Thyroid gland (tissue), 4 donors: ENCODE measurements around the gene SELENON. TPM values are rescaled to one million over a fixed set of nuclear protein-coding genes. Genes with fewer than 3 reads are reported as not detected.

Experiments used
- DNase-seq, 2 donors: peaks; one replicate each; pipeline ENCODE4 v3.0.0-alpha.2; 2019
- H3K27ac ChIP-seq, 3 donors: fragments of 200-600 bp; sonication (generic); 1 replicate in 2 of 3; 2 replicates in 1 of 3; pipeline ENCODE4 v1.5.1; 2016 to 2019; ENCODE audit warnings: mild to moderate bottlenecking in 1 of 3, moderate library complexity in 1 of 3
- H3K27me3 ChIP-seq: fragments of 200-600 bp; sonication (generic); one replicate; pipeline ENCODE4 v1.5.1; 2019
- H3K36me3 ChIP-seq, 2 donors: fragments of 200-600 bp; sonication (generic); one replicate each; pipeline ENCODE4 v1.5.1; 2016 to 2019
- H3K4me1 ChIP-seq, 2 donors: fragments of 200-600 bp; sonication (generic); one replicate each; pipeline ENCODE4 v1.5.1; 2017 to 2019
- H3K4me3 ChIP-seq, 3 donors: fragments of 200-600 bp; sonication (generic); replicated peaks in 1 of 3; 1 replicate in 2 of 3; 2 replicates in 1 of 3; pipeline ENCODE4 v1.5.1; 2016; ENCODE audit warnings: mild to moderate bottlenecking in 1 of 3
- H3K9me3 ChIP-seq: fragments of 200-600 bp; sonication (generic); one replicate; pipeline ENCODE4 v1.5.1; 2017
- CTCF ChIP-seq, 6 experiments: fragments of 200-600 bp in 3 of 6; fragments of 450-650 bp in 3 of 6; sonication (generic) in 3 of 6; IDR thresholded peaks; one replicate each; pipeline ENCODE4 v1.5.1; 2016 to 2019; ENCODE audit warnings: antibody characterized with exemption in 6 of 6, mild to moderate bottlenecking in 2 of 6, inconsistent platforms in 1 of 6, moderate library complexity in 1 of 6
- POLR2A ChIP-seq, 2 donors: fragments of 450-650 bp; IDR thresholded peaks; one replicate each; pipeline ENCODE4 v1.6.1; 2017; ENCODE audit warnings: antibody characterized with exemption in 2 of 2, mild to moderate bottlenecking in 2 of 2, moderate library complexity in 1 of 2
- WGBS, 2 donors: methylation state at CpG; one replicate each; pipeline ENCODE4 v1.1.5; 2017; 5-methylcytosine and 5-hydroxymethylcytosine counted together
- intact Hi-C: fragments of 100-400 bp; cut with DNase I; formaldehyde crosslinking; loops from one replicate; pipeline ENCODE4 v1.15.1; 2023
- total RNA-seq, 4 donors: library from RNA; depleted of rRNA; stranded (reverse); fragments of >200 nt; gene quantifications; one replicate each; pipeline ENCODE4 v1.2.3, GENCODE V29; 2016

Gene SELENON
- total RNA-seq, 4 donors from 2014 or later: 31.2 to 58.2 (median 55.2) TPM

DNA sequence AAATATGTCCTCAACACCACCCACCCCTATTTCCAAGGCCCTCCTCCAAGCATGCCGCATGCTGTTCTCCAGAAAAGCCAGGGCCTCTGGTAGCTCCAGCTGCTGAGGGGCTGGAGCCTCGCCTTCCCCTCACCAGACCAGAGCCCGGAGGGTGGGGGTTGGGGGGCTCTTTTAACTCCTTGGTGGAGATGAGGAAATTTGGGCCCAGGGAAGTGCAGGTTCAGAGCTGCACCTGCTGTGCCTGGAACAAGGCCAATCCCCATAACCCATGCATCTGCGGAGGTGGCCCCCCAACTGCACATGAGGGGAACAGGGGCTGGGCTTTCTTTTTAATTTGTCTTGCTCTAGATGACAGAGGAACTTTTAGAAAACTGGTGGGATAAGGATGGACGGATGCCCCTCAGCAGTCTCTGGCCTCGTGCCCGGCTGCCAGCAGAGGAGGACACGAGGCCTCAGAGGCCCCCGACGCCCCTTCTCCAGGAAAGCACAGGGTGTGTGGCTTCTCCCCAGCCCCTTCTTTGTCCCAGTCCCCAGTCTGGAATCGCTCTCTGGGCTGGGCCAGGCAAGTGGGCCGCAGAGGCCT is 550 bp upstream of the SELENON start:
- 24 to 50% methylated on average over 2 to 11 of the region's 12 CpGs for WGBS, 2 donors
- Histone ChIP-seq H3K36me3 (no peaks in the 10 kb centered on the region), H3K27ac (peak overlapping the region; percentile 70 to 79 (median 79)), H3K4me3 (peak overlapping the region in 2 of 3 donors; percentile 20 to 40), H3K27me3 (no peaks in the 10 kb centered on the region), H3K4me1 (peaks cover 23 to 45% of the 10 kb centered on the region in 2 donors), H3K9me3 (no peaks in the 10 kb centered on the region)
- no peak for TF ChIP-seq POLR2A (IDR thresholded peaks at IDR 0.05)
- no peak for TF ChIP-seq CTCF (IDR thresholded peaks at IDR 0.05)
- no peak for DNase-seq
- intact Hi-C loops: loop anchor here (5.0 to 10.0 kb wide), 3 partner anchors 102 to 255 kb away; partner anchors contain the start of gene LDLRAP1

DNA sequence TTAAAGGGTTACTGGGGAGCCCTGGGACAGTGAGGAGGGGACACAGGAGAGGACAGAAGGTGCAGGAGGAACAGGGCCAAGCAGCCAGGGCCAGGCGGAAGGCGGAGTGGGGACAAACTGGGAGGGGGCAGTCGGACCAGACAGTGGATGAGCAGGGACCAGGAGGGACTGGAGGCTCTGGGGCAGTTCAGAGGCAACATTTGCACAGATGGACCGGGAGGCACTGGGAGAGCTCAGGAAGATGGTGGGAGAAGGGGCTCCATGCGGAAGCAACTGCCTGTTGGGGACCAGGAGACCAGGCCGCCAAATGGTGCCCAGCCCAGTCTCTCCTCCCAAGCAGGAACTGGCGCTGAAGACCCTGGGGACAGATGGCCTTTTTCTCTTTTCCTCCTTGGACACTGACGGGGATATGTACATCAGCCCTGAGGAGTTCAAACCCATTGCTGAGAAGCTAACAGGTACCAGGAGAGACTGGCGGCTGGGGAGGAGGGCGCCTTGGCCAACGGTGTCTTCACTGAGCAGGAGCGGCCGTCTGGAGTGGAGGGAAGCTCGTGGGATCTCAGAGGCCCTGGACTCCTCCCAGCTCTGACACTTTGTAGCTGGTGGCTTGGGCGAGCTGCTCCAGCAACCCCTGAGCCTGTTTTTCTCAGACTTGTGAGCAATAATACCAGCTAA is 847 bp downstream of the SELENON start:
- TF ChIP-seq CTCF (IDR thresholded peaks at IDR 0.05) (no peak), POLR2A (IDR thresholded peaks at IDR 0.05) (no peak)
- H3K4me1 ChIP-seq: peaks cover 23 to 57% of the 10 kb centered on the region in 2 donors
- WGBS, 2 donors: 57 to 62% methylated on average over 14 to 15 of the region's 15 CpGs

GRCh38 chr1:25802915-25803314 is 2.9 kb downstream of the SELENON start:
- no peak for TF ChIP-seq POLR2A (IDR thresholded peaks at IDR 0.05)
- TF ChIP-seq CTCF (IDR thresholded peaks at IDR 0.05): no peak
- WGBS, 2 donors: 67 to 73% methylated on average over 6 of the region's 6 CpGs
- no peak overlapping the region for H3K27ac ChIP-seq
- intact Hi-C loops: loop anchor here (10.0 kb wide), 1 partner anchor 398 kb away; no protein-coding TSS in a partner anchor
- no peak for DNase-seq
- peaks cover 20 to 64% of the 10 kb centered on the region in 2 donors for H3K4me1 ChIP-seq
- no peak overlapping the region for H3K4me3 ChIP-seq
- H3K36me3 ChIP-seq: no peaks in the 10 kb centered on the region
- H3K9me3 ChIP-seq: no peaks in the 10 kb centered on the region
- no peaks in the 10 kb centered on the region for H3K27me3 ChIP-seq

More for the DNA sequence above, 847 bp downstream of the SELENON start:
- Histone ChIP-seq H3K27me3 (no peaks in the 10 kb centered on the region), H3K36me3 (no peaks in the 10 kb centered on the region), H3K27ac (peak overlapping the region; percentile 13 to 79 (median 41)), H3K4me3 (peak overlapping the region in 2 of 3 donors; percentile 38 to 50), H3K9me3 (no peaks in the 10 kb centered on the region)
- intact Hi-C loops: loop anchor here (10.0 kb wide), 1 partner anchor 396 kb away; no protein-coding TSS in a partner anchor
- peak in 1 of 2 donors; percentile 25 for DNase-seq

- H3K27me3 ChIP-seq: no peaks in the 10 kb centered on the region
- H3K36me3 ChIP-seq: no peaks in the 10 kb centered on the region
- H3K9me3 ChIP-seq: no peaks in the 10 kb centered on the region
- no peak overlapping the region for H3K4me3 ChIP-seq
- 97 to 100% methylated on average over 1 of the region's 1 CpG for WGBS, 2 donors
- H3K4me1 ChIP-seq: peaks cover 20 to 66% of the 10 kb centered on the region in 2 donors
- TF ChIP-seq CTCF (IDR thresholded peaks at IDR 0.05): no peak
- no peak for TF ChIP-seq POLR2A (IDR thresholded peaks at IDR 0.05)
- no peak overlapping the region for H3K27ac ChIP-seq
- intact Hi-C loops: loop anchor here (10.0 kb wide), 1 partner anchor 399 kb away; no protein-coding TSS in a partner anchor
- DNase-seq: no peak
Measured at GRCh38 chr1:25803368-25803767, 3.4 kb downstream of the SELENON start.
